GM23338 (cell line): Measurements from ENCODE around the gene NTPCR. TPM values are rescaled to one million over a fixed set of nuclear protein-coding genes. Genes with fewer than 3 reads are reported as not detected.

Experiments used
- ATAC-seq: fragments of 200-7000 bp; cut with Tn5 transposase; 3 replicates; pipeline ENCODE4 v1.9.1; 2020
- DNase-seq: peaks from one replicate; pipeline ENCODE4 v3.0.0-alpha.2; 2015; ENCODE audit warnings: low spot score
- H2AFZ ChIP-seq: fragments of 200-600 bp; sonication (generic); 2 replicates; pipeline ENCODE4 v1.8.0; 2016; ENCODE audit warnings: antibody characterized with exemption, mild to moderate bottlenecking, moderate library complexity
- H3F3A ChIP-seq: fragments of 200-600 bp; sonication (generic); replicated peaks from 2 replicates; pipeline ENCODE4 v1.8.0; 2017; ENCODE audit warnings: antibody characterized with exemption, mixed run types, low read depth
- H3K27ac ChIP-seq: fragments of 200-600 bp; sonication (generic); 2 replicates; pipeline ENCODE4 v1.6.1; 2016; ENCODE audit warnings: low read depth
- H3K27me3 ChIP-seq: fragments of 200-600 bp; sonication (generic); 2 replicates; pipeline ENCODE4 v1.8.0; 2016; ENCODE audit warnings: mild to moderate bottlenecking, mixed run types, moderate library complexity; ENCODE audit not compliant: insufficient read depth
- H3K36me3 ChIP-seq: fragments of 200-600 bp; sonication (generic); 2 replicates; pipeline ENCODE4 v1.8.0; 2016; ENCODE audit warnings: mild to moderate bottlenecking; ENCODE audit not compliant: insufficient read depth
- H3K4me1 ChIP-seq: fragments of 200-600 bp; sonication (generic); 2 replicates; pipeline ENCODE4 v1.8.0; 2016; ENCODE audit warnings: mild to moderate bottlenecking, moderate library complexity; ENCODE audit not compliant: insufficient read depth
- H3K4me2 ChIP-seq: fragments of 200-600 bp; sonication (generic); 2 replicates; pipeline ENCODE4 v1.7.1; 2017; ENCODE audit warnings: mixed run types
- H3K4me3 ChIP-seq: fragments of 200-600 bp; sonication (generic); 2 replicates; pipeline ENCODE4 v1.6.1; 2016; ENCODE audit warnings: mixed run types
- H3K79me2 ChIP-seq: fragments of 200-600 bp; sonication (generic); replicated peaks from 2 replicates; pipeline ENCODE4 v1.8.0; 2017; ENCODE audit warnings: mild to moderate bottlenecking; ENCODE audit not compliant: insufficient read depth
- H3K9me2 ChIP-seq: fragments of 200-600 bp; sonication (generic); 2 replicates; pipeline ENCODE4 v1.8.0; 2017; ENCODE audit not compliant: insufficient read depth
- H4K20me1 ChIP-seq: fragments of 200-600 bp; sonication (generic); replicated peaks from 2 replicates; pipeline ENCODE4 v1.8.0; 2017; ENCODE audit warnings: mild to moderate bottlenecking; ENCODE audit not compliant: insufficient read depth
- H3K27ac Mint-ChIP-seq: 2 replicates; pipeline ENCODE4 v1.8.0; 2020; ENCODE audit warnings: inconsistent platforms, mild to moderate bottlenecking, moderate library complexity, mixed read lengths
- H3K27me3 Mint-ChIP-seq: 3 replicates; pipeline ENCODE4 v1.8.0; 2022; ENCODE audit warnings: low read depth, mild to moderate bottlenecking, moderate library complexity, mixed read lengths, inconsistent platforms; ENCODE audit not compliant: insufficient read depth, poor library complexity
- H3K36me3 Mint-ChIP-seq: 3 replicates; pipeline ENCODE4 v1.8.0; 2021; ENCODE audit warnings: low read depth, mild to moderate bottlenecking, inconsistent platforms, moderate library complexity, mixed read lengths
- H3K4me1 Mint-ChIP-seq: 3 replicates; pipeline ENCODE4 v1.8.0; 2020; ENCODE audit warnings: mild to moderate bottlenecking, inconsistent platforms, mixed read lengths
- H3K4me3 Mint-ChIP-seq: 3 replicates; pipeline ENCODE4 v1.8.0; 2021; ENCODE audit warnings: moderate library complexity, mild to moderate bottlenecking, inconsistent platforms, mixed read lengths
- H3K9me3 Mint-ChIP-seq: 3 replicates; pipeline ENCODE4 v1.8.0; 2020; ENCODE audit warnings: moderate library complexity, mild to moderate bottlenecking, inconsistent platforms, mixed read lengths
- CREB1 ChIP-seq: fragments of 250-450 bp; sonication (Bioruptor Pico); IDR thresholded peaks from 2 replicates; pipeline ENCODE4 v1.5.0; 2020; ENCODE audit warnings: low read depth, mild to moderate bottlenecking, moderate library complexity
- CTCF ChIP-seq, 2 experiments: fragments of 200-600 bp in 1 of 2; sonication (generic) in 1 of 2; conservative IDR thresholded peaks; 2 replicates each; pipeline versions ENCODE4 v1.5.1 to v1.6.1; 2016 to 2017; ENCODE audit warnings: antibody characterized with exemption in 2 of 2, low read depth in 2 of 2, mild to moderate bottlenecking in 2 of 2, moderate library complexity in 1 of 2
- ETS1 ChIP-seq: IDR thresholded peaks from 2 replicates; pipeline ENCODE4 v1.6.1; 2016; ENCODE audit warnings: antibody characterized with exemption
- EZH2 ChIP-seq: fragments of 200-600 bp; sonication (generic); IDR thresholded peaks from one replicate; pipeline ENCODE4 v1.8.0; 2017; ENCODE audit warnings: antibody characterized with exemption, mild to moderate bottlenecking, low read depth; ENCODE audit not compliant: unreplicated experiment
- NANOG ChIP-seq: IDR thresholded peaks from 2 replicates; pipeline ENCODE4 v1.6.1; 2016; ENCODE audit warnings: antibody characterized with exemption, borderline replicate concordance
- REST ChIP-seq: IDR thresholded peaks from one replicate; pipeline ENCODE4 v1.6.1; 2018; ENCODE audit warnings: antibody characterized with exemption; ENCODE audit not compliant: unreplicated experiment
- STAT1 ChIP-seq: IDR thresholded peaks from one replicate; pipeline ENCODE4 v1.6.1; 2016; ENCODE audit warnings: antibody characterized with exemption; ENCODE audit not compliant: unreplicated experiment
- ZNF114 ChIP-seq: fragments of 250-450 bp; sonication (Bioruptor Pico); IDR thresholded peaks from 2 replicates; pipeline ENCODE4 v1.5.0; 2020; ENCODE audit warnings: mild to moderate bottlenecking, moderate library complexity
- ZNF331 ChIP-seq: fragments of 250-450 bp; sonication (Bioruptor Pico); IDR thresholded peaks from 2 replicates; pipeline ENCODE4 v1.5.0; 2020; ENCODE audit warnings: low read depth, mild to moderate bottlenecking, moderate library complexity
- ZNF462 ChIP-seq: fragments of 250-450 bp; sonication (Bioruptor Pico); IDR thresholded peaks from 2 replicates; pipeline ENCODE4 v1.5.0; 2020; ENCODE audit warnings: mild to moderate bottlenecking, moderate library complexity
- polyA plus RNA-seq: library from polyadenylated mRNA; unstranded; fragments of >200 nt; fragmentation: Nextera tagmentation; extraction: Ambion mirVana; gene quantifications from 2 replicates; pipeline ENCODE4 v1.2.1, GENCODE V29; 2016
- total RNA-seq: library from RNA; depleted of rRNA; stranded (reverse); fragments of >200 nt; shearing (Covaris generic); gene quantifications from 2 replicates; pipeline ENCODE4 v1.2.3, GENCODE V29; 2014

Gene NTPCR
- total and polyA plus RNA-seq, 2 experiments from 2014 or later: 64.1 to 150 TPM

GRCh38 chr1:232956081-232956480, 5.7 kb downstream of the NTPCR start:
- H3K36me3 Mint-ChIP-seq: peaks cover 54% of the 10 kb centered on the region
- H3K4me1 Mint-ChIP-seq: peaks cover 33% of the 10 kb centered on the region
- ATAC-seq: no peak
- no peak for TF ChIP-seq EZH2
- TF ChIP-seq ZNF331 (CRISPR knock-in tag): no peak
- no peak for TF ChIP-seq CTCF (conservative IDR thresholded peaks at IDR 0.05; ENCODE audit: low read depth in 2 of 2)
- no peak for TF ChIP-seq STAT1
- TF ChIP-seq REST: no peak
- no peak for TF ChIP-seq NANOG
- no peak for TF ChIP-seq CREB1 (CRISPR knock-in tag)
- TF ChIP-seq ETS1: no peak
- TF ChIP-seq ZNF462 (CRISPR knock-in tag): no peak
- TF ChIP-seq ZNF114 (CRISPR knock-in tag): no peak
- no peak for DNase-seq
- Histone ChIP-seq H4K20me1 (peaks cover 11% of the 10 kb centered on the region; the same call in 1 of the 2 replicates), H3K36me3 (peaks cover 33% of the 10 kb centered on the region), H2AFZ (no peak overlapping the region), H3K9me2 (no peaks in the 10 kb centered on the region), H3K79me2 (peaks cover 78% of the 10 kb centered on the region), H3K4me3 (no peak overlapping the region), H3K27ac (no peak overlapping the region), H3K27me3 (no peaks in the 10 kb centered on the region), H3K4me2 (no peak overlapping the region), H3K4me1 (peaks cover 23% of the 10 kb centered on the region), H3F3A (no peaks in the 10 kb centered on the region)
- no peak overlapping the region for H3K4me3 Mint-ChIP-seq
- peaks cover 14% of the 10 kb centered on the region for H3K27me3 Mint-ChIP-seq
- peaks cover 6% of the 10 kb centered on the region for H3K9me3 Mint-ChIP-seq
- H3K27ac Mint-ChIP-seq: no peak overlapping the region
